HFF-Myc (cell line): ENCODE results near the gene CLIC1.

ENCODE experiments used
- DNase-seq: peaks from one replicate; pipeline ENCODE4 v3.0.0-alpha.2; 2011; ENCODE audit warnings: low read depth; ENCODE audit errors: extremely low read depth
- H3K4me3 ChIP-seq: replicated peaks from 2 replicates; pipeline ENCODE4 v1.5.1; 2011; ENCODE audit warnings: low read depth, mild to moderate bottlenecking, control low read depth, low read length
- CTCF ChIP-seq: IDR thresholded peaks from 2 replicates; pipeline ENCODE4 v1.5.1; 2012; ENCODE audit warnings: mild to moderate bottlenecking, low read depth, low read length, control low read depth; ENCODE audit errors: missing control alignments

CLIC1 gene

DNA sequence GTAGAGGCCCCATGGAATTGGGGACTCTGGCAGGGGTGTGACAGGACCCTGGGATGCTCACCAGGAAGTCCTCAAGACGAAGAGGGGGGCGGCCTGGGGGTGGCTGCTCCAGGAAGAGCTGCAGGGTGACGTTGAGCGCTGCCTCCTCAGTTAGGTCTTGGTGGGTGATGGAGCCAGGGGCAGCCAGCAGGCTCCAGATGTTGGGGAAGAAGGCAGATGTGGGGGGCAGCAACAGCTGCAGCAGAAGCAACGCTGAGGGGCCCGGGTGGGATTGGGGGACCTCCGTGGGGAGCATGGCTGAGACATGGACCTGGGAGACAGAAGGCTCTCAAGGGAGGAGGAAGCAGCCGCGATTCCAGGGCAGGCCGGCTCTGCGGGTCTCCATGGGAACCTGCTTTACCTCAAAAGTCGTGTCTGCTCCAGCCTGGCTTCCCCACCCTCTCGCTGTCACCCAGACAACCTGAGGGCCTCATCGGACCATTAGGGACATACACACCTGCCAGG lies 40.2 kb upstream of the CLIC1 start:
- TF ChIP-seq CTCF = no peak
- no peak for DNase-seq
- H3K4me3 ChIP-seq = no peak overlapping the region

DNA sequence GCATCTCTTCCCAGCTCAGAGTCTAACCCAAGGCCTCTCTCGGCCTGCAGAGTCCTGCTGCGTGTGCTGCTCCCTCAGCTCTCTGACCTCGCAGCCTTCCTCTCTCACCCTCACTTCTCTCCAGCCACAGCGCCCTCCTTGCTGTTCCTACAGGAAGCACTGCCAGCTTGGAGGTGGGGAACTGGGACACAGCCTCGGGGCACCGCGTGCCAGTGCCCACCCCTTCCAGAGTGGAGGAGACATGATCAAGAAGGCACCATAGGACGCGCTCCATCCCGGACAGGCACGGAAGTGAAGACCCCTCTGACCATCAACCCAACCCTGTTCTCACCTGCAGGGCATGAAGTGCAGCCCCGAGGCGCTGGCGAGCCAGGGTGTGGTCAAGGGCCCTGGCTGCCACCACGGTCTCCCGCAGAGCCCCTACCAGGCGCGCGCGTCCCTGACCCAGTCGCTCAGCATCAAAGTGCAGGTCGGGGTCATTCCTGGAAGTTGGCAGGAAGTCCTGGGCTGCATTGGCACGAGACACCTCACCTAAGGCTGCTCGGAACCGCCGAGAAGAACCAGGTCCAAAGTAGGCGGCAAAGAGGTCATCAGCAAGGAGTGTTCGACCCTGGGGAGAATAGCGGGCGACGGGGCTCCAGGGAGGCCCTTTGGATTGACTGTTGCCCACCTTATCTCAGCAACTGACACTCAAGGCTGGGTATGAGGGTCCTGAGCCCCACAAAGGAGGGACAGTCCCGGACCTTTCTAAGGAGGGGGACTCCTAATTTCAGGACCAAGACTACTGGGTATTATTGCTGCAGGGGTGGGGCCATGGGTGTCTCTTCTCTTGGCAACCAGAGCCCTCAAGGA lies 39.5 kb upstream of the CLIC1 start:
- no peak for DNase-seq
- no peak overlapping the region for H3K4me3 ChIP-seq
- TF ChIP-seq CTCF = no peak

GRCh38 chr6:31775184-31775583 lies 38.9 kb upstream of the CLIC1 start:
- no peak for DNase-seq
- no peak for TF ChIP-seq CTCF
- no peak overlapping the region for H3K4me3 ChIP-seq

DNA sequence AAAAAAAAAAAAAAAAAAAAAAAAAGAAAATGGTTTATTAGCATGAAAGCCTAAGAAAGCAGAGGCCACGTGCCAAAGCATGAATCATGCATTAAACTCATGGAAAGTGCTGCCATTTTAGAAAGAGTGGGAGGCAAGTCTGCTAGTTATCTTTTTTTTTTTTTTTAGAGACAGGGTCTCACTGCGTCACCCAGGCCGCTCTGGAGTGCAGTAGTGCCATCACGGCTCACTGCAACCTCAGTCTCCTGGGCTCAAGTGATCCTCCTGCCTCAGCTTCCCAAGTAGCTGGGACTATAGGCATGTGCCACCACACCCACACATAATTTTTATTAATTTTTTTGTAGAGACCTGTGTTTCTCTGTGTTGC lies 35.6 kb upstream of the CLIC1 start:
- DNase-seq = peak; percentile 32
- no peak overlapping the region for H3K4me3 ChIP-seq
- no peak for TF ChIP-seq CTCF

DNA sequence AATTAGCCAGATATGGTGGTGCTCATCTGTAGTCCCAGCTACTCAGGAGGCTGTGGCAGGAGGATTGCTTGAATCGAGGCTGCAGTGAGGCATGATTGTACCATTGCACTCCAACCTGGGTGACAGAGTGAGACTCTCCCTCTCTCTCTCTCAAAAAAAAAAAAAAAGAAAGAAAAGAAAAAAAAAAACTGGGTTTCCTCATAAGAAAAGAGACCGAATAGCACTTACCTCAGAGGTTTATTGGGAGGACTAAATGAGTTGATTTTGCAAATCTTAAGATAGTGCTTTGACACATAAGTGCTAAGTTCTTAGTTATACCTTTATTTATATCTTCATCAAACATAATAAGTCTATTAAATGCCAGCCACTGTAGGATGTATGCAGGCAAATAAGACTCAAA lies 34.5 kb upstream of the CLIC1 start:
- no peak overlapping the region for H3K4me3 ChIP-seq
- no peak for DNase-seq
- no peak for TF ChIP-seq CTCF

GRCh38 chr6:31769684-31770371 lies 33.5 kb upstream of the CLIC1 start:
- no peak overlapping the region for H3K4me3 ChIP-seq
- peak; percentile 90 for TF ChIP-seq CTCF
- no peak for DNase-seq
